Sigmoid colon (tissue), 3 donors: ENCODE measurements around the gene EXOC7.

Experiments used
- CTCF ChIP-seq, 4 experiments: fragments of 450-650 bp in 3 of 4; fragments of 200-600 bp in 1 of 4; IDR thresholded peaks; one replicate each; pipeline ENCODE4 v1.5.1; 2016 to 2019; ENCODE audit warnings: antibody characterized with exemption in 4 of 4, mild to moderate bottlenecking in 3 of 4, moderate library complexity in 2 of 4
- POLR2A ChIP-seq, 2 donors: fragments of 450-650 bp; IDR thresholded peaks; one replicate each; pipeline ENCODE4 v1.6.1; 2016; ENCODE audit warnings: antibody characterized with exemption in 2 of 2, mild to moderate bottlenecking in 2 of 2, moderate library complexity in 2 of 2

DNA sequence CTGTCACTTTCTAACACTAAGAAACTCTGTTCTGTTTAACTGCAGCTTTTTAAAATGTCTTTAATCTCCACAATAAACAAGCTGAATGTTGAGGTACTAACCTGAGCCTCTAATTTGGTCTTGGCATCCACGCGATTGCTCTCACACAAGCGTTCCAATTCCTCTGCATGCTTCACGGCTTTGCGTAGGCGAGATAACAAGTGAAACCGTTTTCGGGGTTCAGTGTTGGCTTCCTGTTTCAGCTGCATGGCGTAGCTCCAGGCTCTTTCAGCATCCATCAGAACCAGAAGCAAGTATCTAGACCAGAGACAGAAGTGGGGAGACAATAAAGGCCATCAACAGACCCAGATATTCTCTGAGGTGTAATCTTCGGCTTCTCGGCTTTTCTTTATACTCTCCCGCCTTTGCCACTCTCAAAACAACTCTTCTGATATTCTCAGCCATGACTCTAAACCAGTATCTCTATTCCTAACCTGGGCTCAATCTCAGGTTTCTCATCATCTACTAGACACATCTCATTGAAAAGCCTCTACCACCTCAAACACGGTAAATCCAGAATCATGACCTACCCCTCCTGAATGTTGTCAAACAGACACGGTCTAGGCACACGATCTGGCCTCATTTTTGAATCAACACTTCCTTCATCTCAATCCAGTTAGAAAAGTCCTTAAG is 39.6 kb downstream of the EXOC7 start:
- no peak for TF ChIP-seq CTCF (IDR thresholded peaks at IDR 0.05)
- no peak for TF ChIP-seq POLR2A (IDR thresholded peaks at IDR 0.05)
